NT2/D1 (cell line): ENCODE data around the gene HLF.

ENCODE experiments used
- DNase-seq: peaks from one replicate; pipeline ENCODE4 v3.0.0-alpha.2; 2011; ENCODE audit warnings: low read depth, low spot score
- H3K27me3 ChIP-seq: 2 replicates; pipeline ENCODE4 v1.6.0; 2011; ENCODE audit warnings: mild to moderate bottlenecking; ENCODE audit not compliant: insufficient read length, insufficient read depth
- H3K36me3 ChIP-seq: 2 replicates; pipeline ENCODE4 v1.6.1; 2011; ENCODE audit warnings: mild to moderate bottlenecking, low read length, mixed read lengths; ENCODE audit not compliant: insufficient read depth, insufficient read length
- H3K4me1 ChIP-seq: 2 replicates; pipeline ENCODE4 v1.5.1; 2011; ENCODE audit not compliant: insufficient read depth, insufficient read length
- H3K4me3 ChIP-seq: 2 replicates; pipeline ENCODE4 v1.5.1; 2011; ENCODE audit warnings: low read depth; ENCODE audit not compliant: insufficient read length
- H3K9ac ChIP-seq: 2 replicates; pipeline ENCODE4 v1.6.0; 2011; ENCODE audit warnings: low read depth; ENCODE audit not compliant: insufficient read length
- H3K9me3 ChIP-seq: 2 replicates; pipeline ENCODE4 v1.5.1; 2011; ENCODE audit warnings: mild to moderate bottlenecking, low read length; ENCODE audit not compliant: insufficient read depth
- SUZ12 ChIP-seq: IDR thresholded peaks from 2 replicates; pipeline ENCODE4 v1.6.1; 2011; ENCODE audit not compliant: insufficient read length, insufficient read depth; ENCODE audit errors: extremely low read depth
- YY1 ChIP-seq: IDR thresholded peaks from 2 replicates; pipeline ENCODE4 v1.6.1; 2011; ENCODE audit not compliant: insufficient read length, insufficient read depth
- ZNF274 ChIP-seq: IDR thresholded peaks from 2 replicates; pipeline ENCODE4 v1.6.1; 2011; ENCODE audit warnings: mild to moderate bottlenecking, low read depth, low read length

The HLF gene

DNA sequence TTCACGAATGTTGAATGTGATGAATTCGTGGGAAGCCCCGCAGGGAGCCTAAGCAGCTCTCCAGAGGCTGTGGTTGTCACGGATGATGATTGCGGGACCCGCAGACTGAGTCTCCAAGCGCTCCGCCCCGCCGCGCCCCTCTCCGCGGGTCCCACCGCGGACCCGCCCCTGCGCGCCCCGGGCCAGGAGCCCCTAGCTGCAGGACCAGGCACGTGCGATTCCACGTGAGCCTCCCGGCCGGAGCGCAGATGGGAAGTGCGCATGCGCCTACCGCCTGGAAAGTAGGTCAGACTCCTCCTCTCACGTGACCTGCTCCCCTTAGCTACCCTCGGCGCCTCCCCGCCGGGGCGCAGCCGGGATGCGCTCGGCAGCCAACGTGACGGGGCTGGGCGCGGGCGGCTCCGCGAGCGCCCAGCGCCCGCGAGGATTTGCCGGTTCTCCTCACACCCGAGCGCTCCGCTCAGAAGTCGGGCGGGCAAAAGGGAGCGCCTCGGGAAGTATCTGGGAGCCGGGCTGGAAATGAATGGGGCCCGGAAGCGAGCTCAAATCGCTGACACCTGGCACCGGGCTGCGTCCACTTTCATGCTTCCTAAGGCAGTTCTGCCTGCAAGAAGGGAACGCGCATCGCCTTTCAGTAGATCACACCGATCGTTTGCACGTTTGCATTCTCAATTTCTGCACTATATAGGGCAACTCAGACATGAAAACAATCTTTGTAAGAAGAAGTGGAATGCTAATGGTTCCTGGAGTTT, 26.4 kb upstream of the HLF start:
- Histone ChIP-seq H3K27me3 (peaks cover 4% of the 10 kb centered on the region), H3K9ac (peak overlapping the region; percentile 54), H3K36me3 (no peaks in the 10 kb centered on the region), H3K9me3 (peaks cover 3% of the 10 kb centered on the region; the same call in 1 of the 2 replicates), H3K4me3 (peak overlapping the region; percentile 54), H3K4me1 (no peaks in the 10 kb centered on the region)
- DNase-seq, result peak; percentile 81
- TF ChIP-seq ZNF274 (no peak), SUZ12 (no peak), YY1 (no peak)

DNA sequence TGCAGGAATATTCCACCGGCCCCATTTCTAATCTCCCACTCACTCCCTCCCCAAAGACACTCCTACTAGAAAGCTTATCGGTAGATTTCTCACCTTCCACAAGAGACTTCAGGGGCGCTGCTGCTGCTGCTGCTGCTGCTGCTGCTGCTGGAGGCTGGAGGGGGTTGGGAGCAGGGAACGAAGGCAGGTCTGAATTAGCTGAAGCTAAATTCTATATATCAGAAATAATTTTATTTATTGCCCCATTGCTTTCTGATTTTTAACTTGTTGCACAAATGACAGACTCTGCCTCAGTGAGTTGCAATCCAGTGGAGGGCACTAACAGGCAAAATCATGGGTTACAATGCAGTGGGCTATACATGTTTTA, 25.8 kb upstream of the HLF start:
- Histone ChIP-seq H3K4me3 (peak overlapping the region; percentile 54), H3K9ac (peak overlapping the region; percentile 54), H3K4me1 (no peaks in the 10 kb centered on the region), H3K27me3 (peaks cover 4% of the 10 kb centered on the region), H3K36me3 (no peaks in the 10 kb centered on the region), H3K9me3 (peaks cover 3% of the 10 kb centered on the region; the same call in 1 of the 2 replicates)
- TF ChIP-seq YY1, result no peak
- no peak for TF ChIP-seq SUZ12
- no peak for TF ChIP-seq ZNF274
- DNase-seq, result peak; percentile 8

DNA sequence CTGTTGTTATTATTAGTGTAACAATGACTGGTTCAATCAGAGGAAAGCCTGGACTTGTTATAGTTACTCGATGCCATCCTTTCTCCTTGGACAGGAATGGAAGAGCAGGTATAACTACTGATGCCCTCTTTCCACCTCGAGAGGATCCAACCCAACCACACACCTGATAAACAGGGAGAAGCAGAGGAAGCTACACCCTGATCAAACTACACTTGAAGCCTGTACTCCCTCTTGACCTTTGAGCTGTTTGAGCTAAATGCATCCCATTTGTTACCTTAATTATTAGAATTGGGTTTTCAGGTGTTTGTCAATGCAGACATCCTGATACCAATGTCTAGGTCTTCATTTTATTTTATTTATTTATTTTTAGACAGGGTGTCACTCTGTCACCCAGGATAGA, 23.7 kb upstream of the HLF start:
- TF ChIP-seq YY1 (no peak), SUZ12 (no peak)
- Histone ChIP-seq H3K9ac (no peak overlapping the region), H3K4me3 (no peak overlapping the region), H3K36me3 (no peaks in the 10 kb centered on the region), H3K9me3 (peaks cover 3% of the 10 kb centered on the region; the same call in 1 of the 2 replicates), H3K4me1 (no peaks in the 10 kb centered on the region), H3K27me3 (peaks cover 4% of the 10 kb centered on the region)
- no peak for DNase-seq

DNA sequence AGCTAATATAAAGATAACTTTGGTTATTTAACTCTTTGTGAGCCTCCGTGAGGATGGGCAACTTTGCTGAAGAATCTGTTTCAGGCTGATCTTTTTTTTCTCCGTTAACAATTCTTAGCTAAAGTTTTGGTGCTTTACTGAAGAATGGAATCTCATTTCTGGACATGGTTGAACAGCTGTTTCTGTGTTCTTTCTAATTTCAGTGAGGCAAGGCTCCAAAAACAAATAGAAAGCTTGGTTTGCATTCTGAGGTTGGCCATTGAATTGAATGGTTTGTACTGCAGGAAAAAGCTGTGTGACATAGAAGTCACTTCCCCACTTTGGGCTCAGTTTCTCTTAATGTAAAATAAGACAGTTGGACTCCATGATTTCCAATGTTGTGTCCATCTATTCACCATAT, 22.3 kb upstream of the HLF start:
- Histone ChIP-seq H3K4me3 (no peak overlapping the region), H3K9ac (no peak overlapping the region), H3K4me1 (no peaks in the 10 kb centered on the region), H3K36me3 (no peaks in the 10 kb centered on the region), H3K27me3 (peaks cover 4% of the 10 kb centered on the region), H3K9me3 (peaks cover 8% of the 10 kb centered on the region; the same call in 1 of the 2 replicates)
- no peak for TF ChIP-seq SUZ12
- no peak for TF ChIP-seq YY1
- no peak for TF ChIP-seq ZNF274
- no peak for DNase-seq

DNA sequence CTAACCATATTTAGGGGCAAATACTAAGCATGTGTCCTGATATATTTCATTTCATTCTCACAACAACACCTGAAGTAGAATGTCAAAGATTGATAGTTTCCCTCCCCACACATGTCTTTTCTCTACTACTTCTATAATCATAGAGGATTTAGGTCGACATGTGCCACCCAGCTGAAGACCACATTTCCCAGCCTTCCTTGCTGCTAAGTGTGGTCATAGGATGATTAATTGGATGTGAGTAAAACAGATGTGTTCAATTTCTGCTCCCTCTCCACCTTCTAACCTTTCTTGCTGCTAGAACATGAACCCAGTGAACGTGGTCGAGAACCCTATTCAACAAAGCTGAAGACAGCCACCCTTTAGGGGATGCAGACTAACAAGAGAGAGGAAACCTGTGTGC, 18.8 kb upstream of the HLF start:
- no peak for DNase-seq
- H3K4me3 ChIP-seq, result no peak overlapping the region
- no peaks in the 10 kb centered on the region for H3K36me3 ChIP-seq
- H3K27me3 ChIP-seq, result no peaks in the 10 kb centered on the region
- peaks cover 12% of the 10 kb centered on the region; the same call in 1 of the 2 replicates for H3K9me3 ChIP-seq
- H3K9ac ChIP-seq, result no peak overlapping the region
- TF ChIP-seq YY1, result no peak
- TF ChIP-seq ZNF274, result no peak
- no peak for TF ChIP-seq SUZ12
- no peaks in the 10 kb centered on the region for H3K4me1 ChIP-seq

DNA sequence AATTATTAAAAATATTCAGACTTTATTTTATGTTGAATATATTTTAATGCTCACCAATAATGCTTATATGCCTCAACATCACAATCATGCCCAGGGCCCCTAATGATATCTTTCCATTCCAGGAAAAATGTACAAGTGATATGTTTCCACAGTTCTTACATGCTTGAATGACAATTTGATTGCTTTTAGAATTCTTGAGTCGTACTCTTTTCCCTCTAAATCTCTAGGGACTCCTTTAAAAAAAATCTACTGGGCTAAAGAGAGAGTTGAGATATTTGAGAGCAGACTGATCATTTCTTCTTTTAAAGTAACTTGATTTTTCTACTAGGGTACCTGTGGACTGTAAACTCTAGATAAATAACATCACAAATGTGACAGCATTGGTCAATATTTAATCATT, 18.2 kb upstream of the HLF start:
- TF ChIP-seq ZNF274, result no peak
- TF ChIP-seq SUZ12, result no peak
- no peak for TF ChIP-seq YY1
- DNase-seq, result no peak
- Histone ChIP-seq H3K4me1 (no peaks in the 10 kb centered on the region), H3K4me3 (no peak overlapping the region), H3K36me3 (no peaks in the 10 kb centered on the region), H3K9ac (no peak overlapping the region), H3K27me3 (no peaks in the 10 kb centered on the region), H3K9me3 (peaks cover 12% of the 10 kb centered on the region; the same call in 1 of the 2 replicates)

DNA sequence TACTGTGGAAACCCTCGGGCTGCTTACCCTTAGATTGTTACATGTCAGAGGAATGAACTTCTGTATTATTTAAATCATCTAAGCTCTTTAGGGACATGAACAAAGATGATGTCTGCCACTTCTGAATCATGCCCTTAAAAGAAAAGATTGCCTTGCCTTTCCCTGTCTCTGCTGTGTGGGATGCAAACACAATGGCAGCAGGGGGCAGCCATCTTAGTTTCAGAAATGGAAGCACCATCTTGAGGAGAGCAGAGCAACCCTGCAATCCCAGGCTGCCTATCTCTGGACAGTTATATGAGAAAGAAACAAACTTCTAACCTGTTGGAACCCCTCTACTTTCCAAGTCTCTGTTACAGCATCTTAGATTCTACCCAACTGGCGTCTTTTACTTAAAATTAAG, 16.7 kb upstream of the HLF start:
- Histone ChIP-seq H3K9ac (no peak overlapping the region), H3K9me3 (peaks cover 12% of the 10 kb centered on the region; the same call in 1 of the 2 replicates), H3K27me3 (no peaks in the 10 kb centered on the region), H3K36me3 (no peaks in the 10 kb centered on the region), H3K4me1 (no peaks in the 10 kb centered on the region), H3K4me3 (no peak overlapping the region)
- no peak for DNase-seq
- TF ChIP-seq YY1 (no peak), ZNF274 (no peak), SUZ12 (no peak)

DNA sequence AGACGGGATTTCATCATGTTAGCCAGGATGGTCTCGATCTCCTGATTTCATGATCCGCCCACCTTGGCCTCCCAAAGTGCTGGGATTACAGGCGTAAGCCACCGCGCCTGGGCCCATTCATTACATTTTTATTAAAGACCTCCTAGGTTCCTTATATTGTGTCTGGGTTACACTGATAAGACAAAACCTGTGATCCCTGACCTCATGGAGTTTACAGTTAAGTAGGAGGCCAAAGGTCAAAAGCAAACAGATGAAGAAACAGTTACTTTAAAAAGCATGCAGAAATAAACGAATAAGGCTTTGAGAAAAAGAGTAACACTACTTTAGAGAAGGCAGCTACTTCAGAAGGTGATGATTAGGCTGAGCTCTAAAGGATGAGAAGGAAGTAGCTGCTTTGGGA, 14.9 kb upstream of the HLF start:
- H3K27me3 ChIP-seq, result peaks cover 2% of the 10 kb centered on the region

More for the DNA sequence above, 14.9 kb upstream of the HLF start:
- H3K4me1 ChIP-seq, result no peaks in the 10 kb centered on the region
- H3K36me3 ChIP-seq, result no peaks in the 10 kb centered on the region
- peaks cover 12% of the 10 kb centered on the region; the same call in 1 of the 2 replicates for H3K9me3 ChIP-seq
- no peak overlapping the region for H3K9ac ChIP-seq
- no peak for TF ChIP-seq YY1
- no peak for TF ChIP-seq SUZ12
- TF ChIP-seq ZNF274, result no peak
- no peak overlapping the region for H3K4me3 ChIP-seq
- DNase-seq, result no peak
